Gastroesophageal sphincter (tissue), 3 donors: Measurements from ENCODE around the gene NCLN.

Experiments
- CTCF ChIP-seq, 4 experiments: fragments of 200-600 bp in 2 of 4; fragments of 450-650 bp in 2 of 4; sonication (generic) in 1 of 4; IDR thresholded peaks; one replicate each; pipeline ENCODE4 v1.5.1; 2017 to 2019; ENCODE audit warnings: antibody characterized with exemption in 4 of 4, mild to moderate bottlenecking in 2 of 4, moderate library complexity in 2 of 4
- EP300 ChIP-seq: sonication (generic); formaldehyde crosslinking; IDR thresholded peaks from one replicate; pipeline ENCODE4 v1.6.1; 2017; ENCODE audit warnings: antibody characterized with exemption, mild to moderate bottlenecking
- POLR2A ChIP-seq, 2 donors: fragments of 450-650 bp; IDR thresholded peaks; one replicate each; pipeline ENCODE4 v1.6.1; 2017; ENCODE audit warnings: antibody characterized with exemption in 2 of 2, mild to moderate bottlenecking in 2 of 2, moderate library complexity in 1 of 2
- POLR2AphosphoS5 ChIP-seq: sonication (generic); formaldehyde crosslinking; IDR thresholded peaks from one replicate; pipeline ENCODE4 v1.6.1; 2017; ENCODE audit warnings: antibody characterized with exemption

GRCh38 chr19:3233116-3233515 lies 47.4 kb downstream of the NCLN start:
- TF ChIP-seq POLR2A (IDR thresholded peaks at IDR 0.05) (no peak), CTCF (IDR thresholded peaks at IDR 0.05) (no peak), POLR2AphosphoS5 (no peak), EP300 (no peak)
